HepG2 (cell line): ENCODE data around the gene GNAL. TPM values are rescaled to one million over a fixed set of nuclear protein-coding genes. Genes with fewer than 3 reads are reported as not detected.

Experiments
- CC2D1A ChIP-seq: sonication (generic); formaldehyde crosslinking; IDR thresholded peaks from 2 replicates; pipeline ENCODE4 v1.8.1; 2023; ENCODE audit warnings: mild to moderate bottlenecking, missing genetic modification reagents
- CENPT ChIP-seq: sonication (generic); formaldehyde crosslinking; IDR thresholded peaks from 2 replicates; pipeline ENCODE4 v1.8.0; 2022; ENCODE audit warnings: low read depth, mild to moderate bottlenecking, moderate library complexity, missing genetic modification reagents
- ZNF101 ChIP-seq: sonication (generic); formaldehyde crosslinking; IDR thresholded peaks from 2 replicates; pipeline ENCODE4 v1.4.0; 2020; ENCODE audit warnings: mild to moderate bottlenecking, low read depth, missing genetic modification reagents, borderline replicate concordance
- ZNF747 ChIP-seq: sonication (generic); formaldehyde crosslinking; IDR thresholded peaks from 2 replicates; pipeline ENCODE4 v1.8.1; 2023; ENCODE audit warnings: missing genetic modification reagents, mild to moderate bottlenecking, borderline replicate concordance
- ZNF839 ChIP-seq: sonication (generic); formaldehyde crosslinking; IDR thresholded peaks from 2 replicates; pipeline ENCODE4 v1.4.0; 2020; ENCODE audit warnings: missing genetic modification reagents, mild to moderate bottlenecking, borderline replicate concordance
- ZSCAN5A ChIP-seq: sonication (generic); formaldehyde crosslinking; IDR thresholded peaks from 2 replicates; pipeline ENCODE4 v1.8.0; 2022; ENCODE audit warnings: mild to moderate bottlenecking, missing genetic modification reagents, borderline replicate concordance
- ZSCAN9 ChIP-seq: IDR thresholded peaks from 2 replicates; pipeline ENCODE4 v1.6.1; 2016; ENCODE audit warnings: borderline replicate concordance
- polyA plus RNA-seq, 8 experiments: library from polyadenylated mRNA; depleted of rRNA in 3 of 8; stranded (reverse) in 7 of 8; unstranded in 1 of 8; fragments of >200 nt; fragmentation: Illumina TruSeq in 4 of 8; extraction: Trizol in 4 of 8; gene quantifications; 2 replicates each; pipeline versions ENCODE4 v1.2.1 to v1.2.3, GENCODE V29; 2011 to 2016; ENCODE audit warnings: low read depth in 4 of 8, missing spikeins in 1 of 8, mixed read lengths in 1 of 8; ENCODE audit not compliant: insufficient read depth in 1 of 8
- total RNA-seq, 5 experiments: library from RNA; depleted of rRNA; stranded (reverse); fragments of >200 nt; fragmentation: Illumina TruSeq; extraction: Trizol; gene quantifications; 2 replicates each; pipeline ENCODE4 v1.2.3, GENCODE V29; 2016; ENCODE audit warnings: low read depth in 1 of 5
- TF ChIP-seq, protein P1 (sequence below): sonication (generic); formaldehyde crosslinking; IDR thresholded peaks from 2 replicates; pipeline ENCODE4 v1.5.0; 2020; ENCODE audit warnings: mild to moderate bottlenecking, missing genetic modification reagents
- TF ChIP-seq, protein P2 (sequence below): IDR thresholded peaks from 2 replicates; pipeline ENCODE4 v1.6.1; 2016; ENCODE audit warnings: control low read depth
- TF ChIP-seq, protein P3 (sequence below): sonication (generic); formaldehyde crosslinking; IDR thresholded peaks from 2 replicates; pipeline ENCODE4 v1.4.0; 2020; ENCODE audit warnings: mild to moderate bottlenecking, missing genetic modification reagents
- TF ChIP-seq, protein P4 (sequence below): sonication (generic); formaldehyde crosslinking; IDR thresholded peaks from 2 replicates; pipeline ENCODE4 v1.9.0; 2022; ENCODE audit warnings: missing genetic modification reagents, mild to moderate bottlenecking, borderline replicate concordance

Gene GNAL
- total and polyA plus RNA-seq, 2 of the 13 experiments (the other 11 are each of a cell fraction or from before 2014, with no cell fraction given), result 0.87 to 1.4 TPM

DNA sequence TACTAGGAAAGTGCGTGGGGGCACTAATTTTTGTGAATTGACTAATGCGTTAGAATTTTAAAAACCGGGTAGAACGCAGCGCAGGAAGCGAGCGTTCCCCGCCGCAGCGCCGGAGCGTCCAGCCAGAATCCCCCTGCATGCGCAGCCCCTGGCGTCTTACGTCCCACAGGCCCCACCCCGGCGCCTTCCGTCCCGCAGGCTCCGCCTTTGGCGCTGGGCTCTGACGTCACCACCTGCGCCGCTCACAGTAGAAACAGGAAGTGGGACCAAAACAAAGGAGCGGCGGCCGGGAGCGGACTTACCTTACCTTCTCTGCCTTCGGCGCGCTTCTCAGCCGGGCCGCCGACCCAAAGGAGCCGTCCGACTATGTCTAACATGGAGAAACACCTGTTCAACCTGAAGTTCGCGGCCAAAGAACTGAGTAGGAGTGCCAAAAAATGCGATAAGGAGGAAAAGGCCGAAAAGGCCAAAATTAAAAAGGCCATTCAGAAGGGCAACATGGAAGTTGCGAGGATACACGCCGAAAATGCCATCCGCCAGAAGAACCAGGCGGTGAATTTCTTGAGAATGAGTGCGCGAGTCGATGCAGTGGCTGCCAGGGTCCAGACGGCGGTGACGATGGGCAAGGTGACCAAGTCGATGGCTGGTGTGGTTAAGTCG lies 162.2 kb downstream of the GNAL start, which contains the start of gene CHMP1B (continued):
- TF ChIP-seq, protein P1, sequence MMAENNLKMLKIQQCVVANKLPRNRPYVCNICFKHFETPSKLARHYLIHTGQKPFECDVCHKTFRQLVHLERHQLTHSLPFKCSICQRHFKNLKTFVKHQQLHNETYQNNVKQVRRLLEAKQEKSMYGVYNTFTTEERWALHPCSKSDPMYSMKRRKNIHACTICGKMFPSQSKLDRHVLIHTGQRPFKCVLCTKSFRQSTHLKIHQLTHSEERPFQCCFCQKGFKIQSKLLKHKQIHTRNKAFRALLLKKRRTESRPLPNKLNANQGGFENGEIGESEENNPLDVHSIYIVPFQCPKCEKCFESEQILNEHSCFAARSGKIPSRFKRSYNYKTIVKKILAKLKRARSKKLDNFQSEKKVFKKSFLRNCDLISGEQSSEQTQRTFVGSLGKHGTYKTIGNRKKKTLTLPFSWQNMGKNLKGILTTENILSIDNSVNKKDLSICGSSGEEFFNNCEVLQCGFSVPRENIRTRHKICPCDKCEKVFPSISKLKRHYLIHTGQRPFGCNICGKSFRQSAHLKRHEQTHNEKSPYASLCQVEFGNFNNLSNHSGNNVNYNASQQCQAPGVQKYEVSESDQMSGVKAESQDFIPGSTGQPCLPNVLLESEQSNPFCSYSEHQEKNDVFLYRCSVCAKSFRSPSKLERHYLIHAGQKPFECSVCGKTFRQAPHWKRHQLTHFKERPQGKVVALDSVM, result no peak
- peak; percentile 86 for TF ChIP-seq ZSCAN9 (CRISPR knock-in tag)
- no peak for TF ChIP-seq CC2D1A (CRISPR knock-in tag)
- TF ChIP-seq ZNF747 (CRISPR knock-in tag), result peak; percentile 76; the same call in 1 of the 2 replicates
- TF ChIP-seq, protein P2, sequence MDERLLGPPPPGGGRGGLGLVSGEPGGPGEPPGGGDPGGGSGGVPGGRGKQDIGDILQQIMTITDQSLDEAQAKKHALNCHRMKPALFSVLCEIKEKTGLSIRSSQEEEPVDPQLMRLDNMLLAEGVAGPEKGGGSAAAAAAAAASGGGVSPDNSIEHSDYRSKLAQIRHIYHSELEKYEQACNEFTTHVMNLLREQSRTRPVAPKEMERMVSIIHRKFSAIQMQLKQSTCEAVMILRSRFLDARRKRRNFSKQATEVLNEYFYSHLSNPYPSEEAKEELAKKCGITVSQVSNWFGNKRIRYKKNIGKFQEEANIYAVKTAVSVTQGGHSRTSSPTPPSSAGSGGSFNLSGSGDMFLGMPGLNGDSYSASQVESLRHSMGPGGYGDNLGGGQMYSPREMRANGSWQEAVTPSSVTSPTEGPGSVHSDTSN (CRISPR knock-in tag), result no peak
- TF ChIP-seq, protein P3, sequence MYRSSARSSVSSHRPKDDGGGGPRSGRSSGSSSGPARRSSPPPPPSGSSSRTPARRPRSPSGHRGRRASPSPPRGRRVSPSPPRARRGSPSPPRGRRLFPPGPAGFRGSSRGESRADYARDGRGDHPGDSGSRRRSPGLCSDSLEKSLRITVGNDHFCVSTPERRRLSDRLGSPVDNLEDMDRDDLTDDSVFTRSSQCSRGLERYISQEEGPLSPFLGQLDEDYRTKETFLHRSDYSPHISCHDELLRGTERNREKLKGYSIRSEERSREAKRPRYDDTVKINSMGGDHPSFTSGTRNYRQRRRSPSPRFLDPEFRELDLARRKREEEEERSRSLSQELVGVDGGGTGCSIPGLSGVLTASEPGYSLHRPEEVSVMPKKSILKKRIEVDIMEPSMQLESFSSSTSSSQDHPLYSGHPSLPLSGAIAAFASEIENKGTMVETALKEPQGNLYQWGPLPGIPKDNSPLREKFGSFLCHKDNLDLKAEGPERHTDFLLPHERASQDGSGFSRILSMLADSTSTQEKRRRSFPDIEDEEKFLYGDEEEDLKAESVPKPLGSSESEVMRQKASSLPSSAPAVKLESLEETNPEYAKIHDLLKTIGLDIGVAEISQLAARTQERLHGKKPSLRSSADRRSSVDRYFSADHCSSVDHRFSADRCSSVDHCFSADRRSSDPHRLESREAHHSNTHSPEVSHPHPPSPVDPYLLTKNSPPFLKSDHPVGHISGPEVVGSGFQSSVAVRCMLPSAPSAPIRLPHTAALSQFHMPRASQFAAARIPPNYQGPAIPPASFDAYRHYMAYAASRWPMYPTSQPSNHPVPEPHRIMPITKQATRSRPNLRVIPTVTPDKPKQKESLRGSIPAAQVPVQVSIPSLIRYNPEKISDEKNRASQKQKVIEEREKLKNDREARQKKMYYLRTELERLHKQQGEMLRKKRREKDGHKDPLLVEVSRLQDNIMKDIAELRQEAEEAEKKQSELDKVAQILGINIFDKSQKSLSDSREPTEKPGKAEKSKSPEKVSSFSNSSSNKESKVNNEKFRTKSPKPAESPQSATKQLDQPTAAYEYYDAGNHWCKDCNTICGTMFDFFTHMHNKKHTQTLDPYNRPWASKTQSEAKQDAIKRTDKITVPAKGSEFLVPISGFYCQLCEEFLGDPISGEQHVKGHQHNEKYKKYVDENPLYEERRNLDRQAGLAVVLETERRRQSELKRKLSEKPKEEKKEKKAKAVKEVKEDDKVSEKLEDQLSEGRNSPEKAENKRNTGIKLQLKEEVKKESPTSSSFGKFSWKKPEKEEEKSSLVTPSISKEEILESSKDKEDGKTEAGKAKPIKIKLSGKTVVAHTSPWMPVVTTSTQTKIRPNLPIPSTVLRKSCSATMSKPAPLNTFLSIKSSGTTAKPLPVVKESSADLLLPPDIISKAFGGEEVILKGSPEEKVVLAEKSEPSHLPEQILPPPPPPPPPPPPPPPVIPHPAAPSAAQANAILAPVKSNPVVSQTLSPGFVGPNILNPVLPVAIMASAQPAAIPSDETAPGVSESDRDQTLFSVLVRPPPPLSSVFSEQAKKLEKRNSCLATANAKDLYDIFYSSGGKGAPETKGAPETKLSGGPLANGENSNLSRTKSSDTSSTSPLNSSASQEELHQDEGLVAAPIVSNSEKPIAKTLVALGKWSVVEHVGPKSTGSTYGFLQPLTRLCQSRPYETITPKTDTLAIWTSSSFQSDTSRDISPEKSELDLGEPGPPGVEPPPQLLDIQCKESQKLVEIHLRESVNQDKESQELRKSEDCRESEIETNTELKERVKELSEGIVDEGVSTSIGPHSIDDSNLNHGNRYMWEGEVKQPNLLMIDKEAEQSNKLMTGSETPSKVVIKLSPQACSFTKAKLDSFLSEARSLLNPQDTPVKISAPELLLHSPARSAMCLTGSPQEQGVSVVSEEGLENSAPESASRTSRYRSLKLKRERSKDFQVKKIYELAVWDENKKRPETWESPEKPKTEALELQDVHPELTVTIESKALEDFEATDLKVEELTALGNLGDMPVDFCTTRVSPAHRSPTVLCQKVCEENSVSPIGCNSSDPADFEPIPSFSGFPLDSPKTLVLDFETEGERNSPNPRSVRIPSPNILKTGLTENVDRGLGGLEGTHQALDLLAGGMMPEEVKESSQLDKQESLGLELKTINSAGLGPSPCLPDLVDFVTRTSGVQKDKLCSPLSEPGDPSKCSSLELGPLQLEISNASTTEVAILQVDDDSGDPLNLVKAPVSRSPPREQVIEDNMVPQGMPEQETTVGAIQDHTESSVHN, result no peak
- TF ChIP-seq CENPT, result peak; percentile 65; the same call in 1 of the 2 replicates
- no peak for TF ChIP-seq ZNF839 (CRISPR knock-in tag)
- TF ChIP-seq ZNF101 (CRISPR knock-in tag), result no peak
- peak; percentile 17; the same call in 1 of the 2 replicates for TF ChIP-seq ZSCAN5A
- TF ChIP-seq, protein P4, sequence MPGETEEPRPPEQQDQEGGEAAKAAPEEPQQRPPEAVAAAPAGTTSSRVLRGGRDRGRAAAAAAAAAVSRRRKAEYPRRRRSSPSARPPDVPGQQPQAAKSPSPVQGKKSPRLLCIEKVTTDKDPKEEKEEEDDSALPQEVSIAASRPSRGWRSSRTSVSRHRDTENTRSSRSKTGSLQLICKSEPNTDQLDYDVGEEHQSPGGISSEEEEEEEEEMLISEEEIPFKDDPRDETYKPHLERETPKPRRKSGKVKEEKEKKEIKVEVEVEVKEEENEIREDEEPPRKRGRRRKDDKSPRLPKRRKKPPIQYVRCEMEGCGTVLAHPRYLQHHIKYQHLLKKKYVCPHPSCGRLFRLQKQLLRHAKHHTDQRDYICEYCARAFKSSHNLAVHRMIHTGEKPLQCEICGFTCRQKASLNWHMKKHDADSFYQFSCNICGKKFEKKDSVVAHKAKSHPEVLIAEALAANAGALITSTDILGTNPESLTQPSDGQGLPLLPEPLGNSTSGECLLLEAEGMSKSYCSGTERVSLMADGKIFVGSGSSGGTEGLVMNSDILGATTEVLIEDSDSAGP, result peak; percentile 68; the same call in 1 of the 2 replicates
